ENCODE results near the gene MOXD1. TPM values are rescaled to one million over a fixed set of nuclear protein-coding genes. Genes with fewer than 3 reads are reported as not detected.

Gene MOXD1
- total RNA-seq, 1 experiment from 2014 or later = 1.0 TPM

GRCh38 chr6:132443206-132443605 is 41.9 kb upstream of the MOXD1 start:
- Histone ChIP-seq H4K20me1 (ENCODE audit: insufficient read depth) (no peaks in the 10 kb centered on the region), H3K9ac (ENCODE audit: low read length) (no peak overlapping the region), H3K79me2 (ENCODE audit: insufficient read depth, low read length) (no peaks in the 10 kb centered on the region), H3K36me3 (ENCODE audit: control insufficient read depth in 1 of 2, insufficient read depth in 2 of 2, low read length in 2 of 2) (no peaks in the 10 kb centered on the region), H3K27me3 (ENCODE audit: insufficient read depth, low read length) (no peaks in the 10 kb centered on the region), H3K9me3 (ENCODE audit: control insufficient read depth in 1 of 2, insufficient read depth in 1 of 2, low read depth in 1 of 2, low read length in 2 of 2) (0 out of 4 replicates have a peak, but pooled peaks cover 0 to 4% of the 10 kb centered on the region in 2 experiments), H3K9me2 (ENCODE audit: insufficient read depth) (no peaks in the 10 kb centered on the region), H3K4me2 (ENCODE audit: low read length) (no peak overlapping the region), H3K4me1 (ENCODE audit: control insufficient read depth in 1 of 2, insufficient read depth in 2 of 2, low read length in 2 of 2) (no peaks in the 10 kb centered on the region), H3K4me3 (replicated peaks in 1 of 2; ENCODE audit: low read depth in 1 of 2, low read length in 2 of 2) (no peak overlapping the region), H2AFZ (ENCODE audit: low read depth, low read length, poor library complexity, severe bottlenecking) (no peak overlapping the region), H3K27ac (ENCODE audit: low read depth, low read length) (no peak overlapping the region)
- TF ChIP-seq ZFX (IDR thresholded peaks at IDR 0.05) (no peak), YY1 (IDR thresholded peaks at IDR 0.05; ENCODE audit: extremely low read depth, insufficient replicate concordance, low read depth, low read length) (no peak), TCF7L2 (IDR thresholded peaks at IDR 0.05; ENCODE audit: borderline replicate concordance, extremely low read depth, insufficient read depth, insufficient read length) (no peak), MAX (IDR thresholded peaks at IDR 0.05) (no peak), REST (IDR thresholded peaks at IDR 0.05; ENCODE audit: low read depth) (no peak), EZH2 (IDR thresholded peaks at IDR 0.05) (no peak), SRF (IDR thresholded peaks at IDR 0.05; ENCODE audit: low read depth) (no peak), SIN3A (IDR thresholded peaks at IDR 0.05; ENCODE audit: low read depth) (no peak), EZH2phosphoT487 (IDR thresholded peaks at IDR 0.05; ENCODE audit: borderline replicate concordance) (no peak), ATF3 (IDR thresholded peaks at IDR 0.05) (no peak), SP1 (IDR thresholded peaks at IDR 0.05; ENCODE audit: low read depth) (no peak), CEBPB (IDR thresholded peaks at IDR 0.05; ENCODE audit: low read depth) (no peak), EGR1 (IDR thresholded peaks at IDR 0.05; ENCODE audit: low read depth) (no peak)
- RAD21 ChIA-PET (ENCODE audit: low non-redundant PET in 1 of 2, low total read pairs in 2 of 2, uncharacterized antibody in 2 of 2, unreplicated experiment in 2 of 2) = no interaction called here
- DNase-seq (ENCODE audit: low read depth, low spot score) = no peak
- POLR2A ChIA-PET = no interaction called here
- no peak for ATAC-seq
- CTCF ChIA-PET = no interaction called here
- BruUV-seq (replicated peaks) = no TSS peak
- intact Hi-C loops (cut with micrococcal nuclease) = no loop called here

Data from HCT116 (cell line).